Trophoblast cell (in vitro differentiated cells and primary cell): Measurements from ENCODE around the gene UBE2G2.

ENCODE experiments used
- DNase-seq, 2 donors: peaks; one replicate each; pipeline ENCODE4 v3.0.0-alpha.2; 2016
- H2AFZ ChIP-seq: 2 replicates; pipeline ENCODE4 v1.6.1; 2013; ENCODE audit warnings: low read length, moderate library complexity, mild to moderate bottlenecking; ENCODE audit not compliant: insufficient read depth, poor library complexity
- H2AK5ac ChIP-seq: 2 replicates; pipeline ENCODE4 v1.6.1; 2013; ENCODE audit warnings: mild to moderate bottlenecking, low read length
- H2BK120ac ChIP-seq: 2 replicates; pipeline ENCODE4 v1.6.1; 2013; ENCODE audit warnings: low read length, mild to moderate bottlenecking, moderate library complexity; ENCODE audit not compliant: insufficient read depth, poor library complexity
- H2BK12ac ChIP-seq: 2 replicates; pipeline ENCODE4 v1.6.1; 2013; ENCODE audit warnings: mild to moderate bottlenecking, low read length, moderate library complexity
- H2BK5ac ChIP-seq: 2 replicates; pipeline ENCODE4 v1.6.1; 2013; ENCODE audit warnings: low read length, low read depth, moderate library complexity, mild to moderate bottlenecking; ENCODE audit not compliant: poor library complexity
- H3K14ac ChIP-seq: 2 replicates; pipeline ENCODE4 v1.6.1; 2013; ENCODE audit warnings: mild to moderate bottlenecking, low read length
- H3K18ac ChIP-seq: 2 replicates; pipeline ENCODE4 v1.6.1; 2013; ENCODE audit warnings: mild to moderate bottlenecking, low read length
- H3K23ac ChIP-seq: 2 replicates; pipeline ENCODE4 v1.6.1; 2013; ENCODE audit warnings: low read length
- H3K27ac ChIP-seq: 2 replicates; pipeline ENCODE4 v1.5.1; 2013; ENCODE audit warnings: low read depth, mild to moderate bottlenecking, inconsistent platforms, low read length, moderate library complexity
- H3K27me3 ChIP-seq: 2 replicates; pipeline ENCODE4 v1.6.1; 2013; ENCODE audit warnings: inconsistent platforms, mild to moderate bottlenecking, low read length, moderate library complexity; ENCODE audit not compliant: insufficient read depth
- H3K36me3 ChIP-seq, 2 experiments: 1 replicate in 1 of 2; 2 replicates in 1 of 2; pipeline ENCODE4 v1.6.1; 2013; ENCODE audit warnings: low read length in 2 of 2, mild to moderate bottlenecking in 2 of 2, moderate library complexity in 1 of 2; ENCODE audit not compliant: insufficient read depth in 2 of 2, control insufficient read depth in 1 of 2
- H3K4ac ChIP-seq: 2 replicates; pipeline ENCODE4 v1.6.1; 2013; ENCODE audit warnings: low read depth, mild to moderate bottlenecking, low read length, moderate library complexity
- H3K4me1 ChIP-seq, 2 experiments: 1 replicate in 1 of 2; 2 replicates in 1 of 2; pipeline ENCODE4 v1.6.1; 2013; ENCODE audit warnings: low read length in 2 of 2, mild to moderate bottlenecking in 2 of 2, moderate library complexity in 1 of 2; ENCODE audit not compliant: insufficient read depth in 2 of 2, control insufficient read depth in 1 of 2
- H3K4me2 ChIP-seq: 2 replicates; pipeline ENCODE4 v1.6.1; 2013; ENCODE audit warnings: inconsistent platforms, mild to moderate bottlenecking, low read length, moderate library complexity
- H3K4me3 ChIP-seq: 2 replicates; pipeline ENCODE4 v1.5.1; 2013; ENCODE audit warnings: mild to moderate bottlenecking, low read depth, low read length, inconsistent platforms
- H3K79me1 ChIP-seq: one replicate; pipeline ENCODE4 v1.6.1; 2013; ENCODE audit warnings: low read length
- H3K79me2 ChIP-seq: 2 replicates; pipeline ENCODE4 v1.6.1; 2013; ENCODE audit warnings: low read length, mild to moderate bottlenecking; ENCODE audit not compliant: control insufficient read depth, insufficient read depth, poor library complexity
- H3K9ac ChIP-seq: 2 replicates; pipeline ENCODE4 v1.6.1; 2013; ENCODE audit warnings: mild to moderate bottlenecking, low read length
- H3K9me3 ChIP-seq: 2 replicates; pipeline ENCODE4 v1.6.1; 2013; ENCODE audit warnings: low read depth, mild to moderate bottlenecking, control low read depth, inconsistent platforms, low read length; ENCODE audit not compliant: insufficient read depth
- H4K12ac ChIP-seq: 2 replicates; pipeline ENCODE4 v1.6.1; 2013; ENCODE audit warnings: low read depth, mild to moderate bottlenecking, low read length, moderate library complexity
- H4K8ac ChIP-seq: 2 replicates; pipeline ENCODE4 v1.6.1; 2013; ENCODE audit warnings: low read depth, mild to moderate bottlenecking, low read length, moderate library complexity
- H4K91ac ChIP-seq: one replicate; pipeline ENCODE4 v1.6.1; 2013; ENCODE audit warnings: low read depth, mild to moderate bottlenecking, low read length, moderate library complexity
- WGBS: extraction: QIAGEN DNeasy Blood & Tissue Kit; methylation state at CpG from one replicate; pipeline ENCODE4 v1.1.7; 2013; ENCODE audit warnings: missing lambda C conversion rate; ENCODE audit not compliant: insufficient read length, insufficient coverage; ENCODE audit errors: extremely low coverage; 5-methylcytosine and 5-hydroxymethylcytosine counted together

The UBE2G2 gene

GRCh38 chr21:44751799-44752636 lies 49.6 kb downstream of the UBE2G2 start:
- Histone ChIP-seq H3K79me2 (peaks cover 3% of the 10 kb centered on the region), H3K18ac (no peak overlapping the region), H3K36me3 (no peaks in the 10 kb centered on the region), H2BK12ac (no peak overlapping the region), H2AK5ac (no peak overlapping the region), H3K14ac (no peak overlapping the region), H3K23ac (no peak overlapping the region), H3K9ac (no peak overlapping the region), H4K8ac (no peak overlapping the region), H3K27ac (no peak overlapping the region), H3K9me3 (peaks cover 4% of the 10 kb centered on the region), H2BK5ac (no peak overlapping the region), H4K91ac (no peak overlapping the region), H4K12ac (no peak overlapping the region), H3K4me3 (no peak overlapping the region), H2AFZ (no peak overlapping the region), H3K79me1 (peaks cover 5% of the 10 kb centered on the region), H3K27me3 (no peaks in the 10 kb centered on the region), H3K4ac (no peak overlapping the region), H3K4me2 (no peak overlapping the region), H2BK120ac (no peak overlapping the region), H3K4me1 (peaks cover 16 to 18% of the 10 kb centered on the region in 2 experiments)
- DNase-seq, result no peak
- no CpG with 5 or more reads among the region's 34 CpGs for WGBS

GRCh38 chr21:44751186-44751798 lies 50.3 kb downstream of the UBE2G2 start:
- no peaks in the 10 kb centered on the region for H3K36me3 ChIP-seq
- no peak overlapping the region for H3K18ac ChIP-seq
- H4K8ac ChIP-seq, result no peak overlapping the region
- H3K27ac ChIP-seq, result no peak overlapping the region
- H3K4me2 ChIP-seq, result no peak overlapping the region
- H2BK5ac ChIP-seq, result no peak overlapping the region
- peaks cover 16 to 18% of the 10 kb centered on the region in 2 experiments for H3K4me1 ChIP-seq
- peaks cover 4% of the 10 kb centered on the region for H3K9me3 ChIP-seq
- H3K23ac ChIP-seq, result no peak overlapping the region
- H2BK120ac ChIP-seq, result no peak overlapping the region
- H3K14ac ChIP-seq, result no peak overlapping the region
- no peak overlapping the region for H4K91ac ChIP-seq
- H3K79me1 ChIP-seq, result peaks cover 5% of the 10 kb centered on the region
- H4K12ac ChIP-seq, result no peak overlapping the region
- H3K9ac ChIP-seq, result no peak overlapping the region
- no peak overlapping the region for H2AK5ac ChIP-seq
- no peak overlapping the region for H3K4me3 ChIP-seq
- no peak overlapping the region for H3K4ac ChIP-seq
- H2AFZ ChIP-seq, result no peak overlapping the region
- H2BK12ac ChIP-seq, result no peak overlapping the region
- peaks cover 3% of the 10 kb centered on the region for H3K79me2 ChIP-seq
- no peak for DNase-seq
- H3K27me3 ChIP-seq, result no peaks in the 10 kb centered on the region
- no CpG with 5 or more reads among the region's 24 CpGs for WGBS

DNA sequence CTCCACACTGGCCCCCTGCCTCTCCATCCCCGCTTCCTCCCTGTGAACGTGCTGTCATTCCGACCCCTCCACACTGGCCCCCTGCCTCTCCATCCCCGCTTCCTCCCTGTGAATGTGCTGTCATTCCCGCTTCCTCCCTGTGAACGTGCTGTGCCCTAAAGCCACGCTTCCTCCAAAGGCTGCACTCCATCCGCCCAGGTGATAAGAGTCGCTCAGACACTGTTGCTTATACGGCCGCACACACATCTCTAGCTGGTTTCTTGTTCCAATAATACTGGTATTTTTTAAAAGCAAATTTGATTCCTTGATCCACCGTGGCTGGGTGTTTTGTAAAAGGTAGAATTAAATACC lies 51.0 kb downstream of the UBE2G2 start:
- H4K91ac ChIP-seq, result no peak overlapping the region
- H3K79me2 ChIP-seq, result peaks cover 3% of the 10 kb centered on the region
- H3K18ac ChIP-seq, result no peak overlapping the region
- no peak overlapping the region for H3K4me2 ChIP-seq
- H3K27me3 ChIP-seq, result no peaks in the 10 kb centered on the region
- WGBS, result no CpG with 5 or more reads among the region's 12 CpGs
- no peak overlapping the region for H3K4me3 ChIP-seq
- no peak overlapping the region for H3K14ac ChIP-seq
- no peak overlapping the region for H4K8ac ChIP-seq
- peaks cover 16 to 18% of the 10 kb centered on the region in 2 experiments for H3K4me1 ChIP-seq
- no peak for DNase-seq
- no peaks in the 10 kb centered on the region for H3K36me3 ChIP-seq
- H3K9ac ChIP-seq, result no peak overlapping the region
- H3K79me1 ChIP-seq, result peaks cover 5% of the 10 kb centered on the region
- H3K27ac ChIP-seq, result no peak overlapping the region
- H2AK5ac ChIP-seq, result no peak overlapping the region
- no peak overlapping the region for H2AFZ ChIP-seq
- H3K23ac ChIP-seq, result no peak overlapping the region
- no peak overlapping the region for H2BK5ac ChIP-seq
- no peak overlapping the region for H4K12ac ChIP-seq
- H3K4ac ChIP-seq, result no peak overlapping the region
- H2BK120ac ChIP-seq, result no peak overlapping the region
- H3K9me3 ChIP-seq, result peaks cover 2% of the 10 kb centered on the region
- no peak overlapping the region for H2BK12ac ChIP-seq

- peaks cover 2% of the 10 kb centered on the region for H3K9me3 ChIP-seq
- no CpG with 5 or more reads among the region's 47 CpGs for WGBS
- H2BK5ac ChIP-seq, result no peak overlapping the region
- H2AFZ ChIP-seq, result no peak overlapping the region
- no peak overlapping the region for H4K91ac ChIP-seq
- no peak overlapping the region for H3K27ac ChIP-seq
- H3K9ac ChIP-seq, result no peak overlapping the region
- H3K79me1 ChIP-seq, result peaks cover 5% of the 10 kb centered on the region
- H3K18ac ChIP-seq, result no peak overlapping the region
- H2BK12ac ChIP-seq, result peak overlapping the region; percentile 27
- peak overlapping the region; percentile 17 for H3K14ac ChIP-seq
- no peak overlapping the region for H4K8ac ChIP-seq
- no peaks in the 10 kb centered on the region for H3K27me3 ChIP-seq
- no peak overlapping the region for H2BK120ac ChIP-seq
- H3K4ac ChIP-seq, result no peak overlapping the region
- H3K4me1 ChIP-seq, result peaks cover 16 to 18% of the 10 kb centered on the region in 2 experiments
- H3K79me2 ChIP-seq, result peaks cover 3% of the 10 kb centered on the region
- DNase-seq, result no peak
- H3K23ac ChIP-seq, result no peak overlapping the region
- no peaks in the 10 kb centered on the region for H3K36me3 ChIP-seq
- no peak overlapping the region for H3K4me2 ChIP-seq
- no peak overlapping the region for H4K12ac ChIP-seq
- no peak overlapping the region for H3K4me3 ChIP-seq
- H2AK5ac ChIP-seq, result no peak overlapping the region
Observed at GRCh38 chr21:44749759-44750674, 51.6 kb downstream of the UBE2G2 start.
